HG03025 (cell line): ENCODE results near the gene LARP4B.

Source experiments
- ATAC-seq: cut with Tn5 transposase; IDR thresholded peaks from one replicate; pipeline ENCODE4 v1.9.1; 2021; ENCODE audit warnings: mild to moderate bottlenecking, moderate library complexity; ENCODE audit not compliant: unreplicated experiment, low FRiP score

LARP4B gene

GRCh38 chr10:871951-872403 lies 59.5 kb downstream of the LARP4B start:
- no peak for ATAC-seq

GRCh38 chr10:870564-871166 lies 60.8 kb downstream of the LARP4B start:
- ATAC-seq: no peak

- no peak for ATAC-seq
Observed at GRCh38 chr10:869171-869570, 62.3 kb downstream of the LARP4B start.

- no peak for ATAC-seq
Observed at GRCh38 chr10:867807-868206, 63.7 kb downstream of the LARP4B start.

- ATAC-seq: no peak
Observed at GRCh38 chr10:866577-866941, 64.9 kb downstream of the LARP4B start.

- ATAC-seq: no peak
Observed at GRCh38 chr10:865924-866576, 65.5 kb downstream of the LARP4B start.

GRCh38 chr10:865257-865656 lies 66.2 kb downstream of the LARP4B start:
- ATAC-seq: no peak

GRCh38 chr10:860519-860918 lies 71.0 kb downstream of the LARP4B start:
- no peak for ATAC-seq

GRCh38 chr10:856416-857157 lies 74.9 kb downstream of the LARP4B start:
- no peak for ATAC-seq

GRCh38 chr10:855671-856070 lies 75.8 kb downstream of the LARP4B start:
- ATAC-seq: no peak

- no peak for ATAC-seq
Observed at GRCh38 chr10:855079-855478, 76.4 kb downstream of the LARP4B start.

- ATAC-seq: no peak
Observed at GRCh38 chr10:853017-853416, 78.5 kb downstream of the LARP4B start.

- ATAC-seq: peak; percentile 21
Observed at GRCh38 chr10:852386-852785, 79.1 kb downstream of the LARP4B start.

GRCh38 chr10:851901-852300 lies 79.6 kb downstream of the LARP4B start:
- peak; percentile 97 for ATAC-seq

GRCh38 chr10:850093-850492 lies 81.4 kb downstream of the LARP4B start:
- no peak for ATAC-seq

- ATAC-seq: no peak
Observed at GRCh38 chr10:847868-848267, 83.6 kb downstream of the LARP4B start.

GRCh38 chr10:846126-846685 lies 85.3 kb downstream of the LARP4B start:
- ATAC-seq: no peak

GRCh38 chr10:845526-845925 lies 86.0 kb downstream of the LARP4B start:
- no peak for ATAC-seq

- no peak for ATAC-seq
Observed at GRCh38 chr10:844552-844951, 87.0 kb downstream of the LARP4B start.

GRCh38 chr10:843703-844102 lies 87.8 kb downstream of the LARP4B start:
- no peak for ATAC-seq

GRCh38 chr10:842795-843194 lies 88.7 kb downstream of the LARP4B start:
- ATAC-seq: no peak
